AG04450 (cell line): Measurements from ENCODE around the gene ATG4C. TPM values are rescaled to one million over a fixed set of nuclear protein-coding genes. Genes with fewer than 3 reads are reported as not detected.

ENCODE experiments used
- CTCF ChIA-PET: fragments of 300-600, 350-600 bp; formaldehyde crosslinking; extraction: SDS; loops from one replicate; lab custom pipeline; 2022; ENCODE audit warnings: antibody characterized with exemption, inconsistent platforms; lab: Charles Lee
- POLR2A ChIA-PET: fragments of 350-600 bp; formaldehyde crosslinking; extraction: SDS; loops from one replicate; lab custom pipeline; 2021; ENCODE audit warnings: antibody characterized with exemption, inconsistent platforms; lab: Yijun Ruan, JAX
- DNase-seq: peaks from one replicate; pipeline ENCODE4 v3.0.0-alpha.2; 2011; ENCODE audit warnings: low read depth, low spot score
- H3K27ac ChIP-seq: one replicate; pipeline ENCODE4 v1.5.1; 2012; ENCODE audit warnings: low read depth, low read length, control low read depth
- H3K27me3 ChIP-seq: one replicate; pipeline ENCODE4 v1.6.0; 2012; ENCODE audit warnings: low read length; ENCODE audit not compliant: control insufficient read depth, insufficient read depth
- H3K4me3 ChIP-seq: 2 replicates; pipeline ENCODE4 v1.5.1; 2011; ENCODE audit warnings: mild to moderate bottlenecking, low read depth, low read length, control low read depth
- H3K9me3 ChIP-seq: 2 replicates; pipeline ENCODE4 v1.5.1; 2012; ENCODE audit warnings: low read length; ENCODE audit not compliant: control insufficient read depth, insufficient read depth
- CTCF ChIP-seq: IDR thresholded peaks from 2 replicates; pipeline ENCODE4 v1.5.1; 2011; ENCODE audit warnings: low read depth, low read length, control low read depth, inconsistent platforms
- polyA plus RNA-seq: library from polyadenylated mRNA; depleted of rRNA; stranded (reverse); fragments of >200 nt; gene quantifications from 2 replicates; pipeline ENCODE4 v1.2.3, GENCODE V29; 2011

The ATG4C gene
- polyA plus RNA-seq, 1 experiment = 12.0 TPM

- H3K27ac ChIP-seq = no peak overlapping the region
- DNase-seq = no peak
- ChIA-PET CTCF (interaction anchor here (0.9 to 1.0 kb wide), 2 partner anchors 28 to 280 kb away, joined by 3 read pairs; no protein-coding TSS in a partner anchor), POLR2A (no interaction called here)
- no peaks in the 10 kb centered on the region for H3K27me3 ChIP-seq
- H3K4me3 ChIP-seq = no peak overlapping the region
- no peaks in the 10 kb centered on the region for H3K9me3 ChIP-seq
- no peak for TF ChIP-seq CTCF
These were observed 85.4 kb downstream of the ATG4C start for GRCh38 chr1:62869217-62869754.

- ChIA-PET CTCF (interaction anchor here (0.9 to 1.0 kb wide), 2 partner anchors 29 to 279 kb away, joined by 3 read pairs; no protein-coding TSS in a partner anchor), POLR2A (no interaction called here)
- H3K4me3 ChIP-seq = no peak overlapping the region
- H3K27ac ChIP-seq = no peak overlapping the region
- DNase-seq = peak; percentile 43
- H3K27me3 ChIP-seq = no peaks in the 10 kb centered on the region
- no peaks in the 10 kb centered on the region for H3K9me3 ChIP-seq
- TF ChIP-seq CTCF = no peak
These were observed 86.2 kb downstream of the ATG4C start for GRCh38 chr1:62870148-62870547.

- no peak for TF ChIP-seq CTCF
- H3K27me3 ChIP-seq = no peaks in the 10 kb centered on the region
- ChIA-PET POLR2A (no interaction called here), CTCF (no interaction called here)
- no peak overlapping the region for H3K27ac ChIP-seq
- DNase-seq = no peak
- H3K9me3 ChIP-seq = no peaks in the 10 kb centered on the region
- no peak overlapping the region for H3K4me3 ChIP-seq
These were observed 91.7 kb downstream of the ATG4C start for GRCh38 chr1:62875676-62876075.

GRCh38 chr1:62876535-62876934 lies 92.6 kb downstream of the ATG4C start:
- POLR2A ChIA-PET = no interaction called here
- H3K27ac ChIP-seq = no peak overlapping the region
- H3K4me3 ChIP-seq = no peak overlapping the region
- CTCF ChIA-PET = interaction anchor here (0.8 to 1.4 kb wide), 3 partner anchors 30 to 37 kb away, joined by 3 to 4 read pairs (median 3); no protein-coding TSS in a partner anchor
- no peak for TF ChIP-seq CTCF
- no peaks in the 10 kb centered on the region for H3K9me3 ChIP-seq
- DNase-seq = no peak
- no peaks in the 10 kb centered on the region for H3K27me3 ChIP-seq

- Histone ChIP-seq H3K9me3 (no peaks in the 10 kb centered on the region), H3K27me3 (no peaks in the 10 kb centered on the region), H3K4me3 (no peak overlapping the region), H3K27ac (no peak overlapping the region)
- no peak for TF ChIP-seq CTCF
- CTCF ChIA-PET = interaction anchor here (1.4 kb wide), 1 partner anchor 29 kb away, joined by 4 read pairs; no protein-coding TSS in a partner anchor
- no peak for DNase-seq
- POLR2A ChIA-PET = no interaction called here
These were observed 93.6 kb downstream of the ATG4C start for GRCh38 chr1:62877579-62877978.
